Caco-2 (cell line): ENCODE data around the gene FAM170B. TPM values are rescaled to one million over a fixed set of nuclear protein-coding genes. Genes with fewer than 3 reads are reported as not detected.

ENCODE experiments used
- BruUV-seq: library from RNA; stranded (reverse); fragments of 400-500 nt; replicated peaks from 2 replicates; lab custom pipeline; 2021; lab: Mats Ljungman, UMichigan
- CTCF ChIA-PET: fragments of 300-600 bp; sonication (Branson Sonifier 250); formaldehyde crosslinking; loops from one replicate; lab custom pipeline; 2022; ENCODE audit warnings: antibody characterized with exemption; lab: Charles Lee
- POLR2A ChIA-PET: fragments of 300-600 bp; sonication (Branson Sonifier 250); formaldehyde crosslinking; loops from one replicate; lab custom pipeline; 2022; ENCODE audit warnings: antibody characterized with exemption; lab: Charles Lee
- DNase-seq, 2 experiments: peaks; one replicate each; pipeline versions ENCODE4 v3.0.0 to v3.0.0-alpha.2; 2020 to 2022
- H3K27me3 ChIP-seq: replicated peaks from 2 replicates; pipeline ENCODE4 v1.6.0; 2011; ENCODE audit warnings: low read length; ENCODE audit not compliant: control insufficient read depth, insufficient read depth
- H3K36me3 ChIP-seq: 2 replicates; pipeline ENCODE4 v1.5.1; 2011; ENCODE audit warnings: low read length; ENCODE audit not compliant: control insufficient read depth, insufficient read depth
- H3K4me1 ChIP-seq: fragments of 250-450 bp; sonication (Bioruptor Pico); 2 replicates; pipeline ENCODE4 v1.5.1; 2020; ENCODE audit warnings: mild to moderate bottlenecking
- H3K4me3 ChIP-seq: 2 replicates; pipeline ENCODE4 v1.5.1; 2011; ENCODE audit warnings: low read depth, mild to moderate bottlenecking, control low read depth, low read length
- H3K9me3 ChIP-seq: fragments of 250-450 bp; sonication (Bioruptor Pico); 2 replicates; pipeline ENCODE4 v1.5.1; 2020; ENCODE audit warnings: mild to moderate bottlenecking, moderate library complexity
- H3K27ac Mint-ChIP-seq: one replicate; pipeline ENCODE4 v1.8.0; 2022; ENCODE audit warnings: mixed read lengths; ENCODE audit not compliant: unreplicated experiment
- H3K27me3 Mint-ChIP-seq: one replicate; pipeline ENCODE4 v1.8.0; 2022; ENCODE audit warnings: mixed read lengths; ENCODE audit not compliant: insufficient read depth, unreplicated experiment
- H3K36me3 Mint-ChIP-seq: one replicate; pipeline ENCODE4 v1.8.0; 2022; ENCODE audit warnings: mild to moderate bottlenecking, mixed read lengths; ENCODE audit not compliant: insufficient read depth, unreplicated experiment
- H3K4me1 Mint-ChIP-seq: one replicate; pipeline ENCODE4 v1.8.0; 2022; ENCODE audit warnings: low read depth, mixed read lengths; ENCODE audit not compliant: unreplicated experiment
- H3K4me3 Mint-ChIP-seq: one replicate; pipeline ENCODE4 v1.8.0; 2022; ENCODE audit warnings: mild to moderate bottlenecking, moderate library complexity, mixed read lengths; ENCODE audit not compliant: unreplicated experiment
- H3K9me3 Mint-ChIP-seq: one replicate; pipeline ENCODE4 v1.8.0; 2022; ENCODE audit warnings: mixed read lengths; ENCODE audit not compliant: unreplicated experiment
- CTCF ChIP-seq, 2 experiments: fragments of 200-600 bp in 1 of 2; IDR thresholded peaks; 1 replicate in 1 of 2; 2 replicates in 1 of 2; pipeline versions ENCODE4 v1.5.1 to v1.8.0; 2011 to 2022; ENCODE audit warnings: antibody characterized with exemption in 1 of 2, control low read depth in 1 of 2, inconsistent platforms in 1 of 2, low read depth in 1 of 2, low read length in 1 of 2, mild to moderate bottlenecking in 1 of 2, moderate library complexity in 1 of 2; ENCODE audit not compliant: insufficient read depth in 1 of 2, severe bottlenecking in 1 of 2, unreplicated experiment in 1 of 2
- intact Hi-C: fragments of 100-400 bp; cut with micrococcal nuclease; formaldehyde crosslinking; loops from one replicate; pipeline ENCODE4 v1.10.0; 2022; ENCODE audit not compliant: unreplicated experiment
- total RNA-seq: library from RNA; stranded (reverse); gene quantifications from 2 replicates; pipeline ENCODE4 v1.2.3, GENCODE V29; 2022

The FAM170B gene
- total RNA-seq, 1 experiment from 2014 or later = not detected

- Mint-ChIP-seq H3K36me3 (no peaks in the 10 kb centered on the region), H3K4me1 (no peaks in the 10 kb centered on the region), H3K27me3 (peaks cover 41% of the 10 kb centered on the region), H3K4me3 (no peak overlapping the region), H3K27ac (no peak overlapping the region), H3K9me3 (no peaks in the 10 kb centered on the region)
- BruUV-seq = no TSS peak
- no peaks in the 10 kb centered on the region for H3K9me3 ChIP-seq
- no peaks in the 10 kb centered on the region for H3K36me3 ChIP-seq
- CTCF ChIA-PET = interaction anchor here (0.9 kb wide), 1 partner anchor 11 kb away, joined by 3 read pairs; no protein-coding TSS in a partner anchor
- no peak for DNase-seq
- no peak for TF ChIP-seq CTCF (IDR thresholded peaks at IDR 0.05; ENCODE audit: insufficient read depth in 1 of 2, low read depth in 1 of 2, low read length in 1 of 2, severe bottlenecking in 1 of 2, unreplicated experiment in 1 of 2)
- no peak overlapping the region for H3K4me3 ChIP-seq
- intact Hi-C loops = no loop called here
- no peaks in the 10 kb centered on the region; the same call in none of the 2 replicates for H3K27me3 ChIP-seq
- POLR2A ChIA-PET = no interaction called here
- no peaks in the 10 kb centered on the region for H3K4me1 ChIP-seq
Measured at GRCh38 chr10:49153971-49154370, 20.1 kb upstream of the FAM170B start.

- CTCF ChIA-PET = no interaction called here
- no peak for TF ChIP-seq CTCF (IDR thresholded peaks at IDR 0.05; ENCODE audit: insufficient read depth in 1 of 2, low read depth in 1 of 2, low read length in 1 of 2, severe bottlenecking in 1 of 2, unreplicated experiment in 1 of 2)
- Mint-ChIP-seq H3K27ac (no peak overlapping the region), H3K9me3 (no peaks in the 10 kb centered on the region), H3K36me3 (no peaks in the 10 kb centered on the region), H3K4me1 (no peaks in the 10 kb centered on the region), H3K4me3 (no peak overlapping the region), H3K27me3 (peaks cover 41% of the 10 kb centered on the region)
- no peak for DNase-seq
- Histone ChIP-seq H3K4me3 (no peak overlapping the region), H3K27me3 (no peaks in the 10 kb centered on the region; the same call in none of the 2 replicates), H3K36me3 (no peaks in the 10 kb centered on the region), H3K9me3 (0 out of 2 replicates have a peak, but pooled peaks cover 3% of the 10 kb centered on the region), H3K4me1 (no peaks in the 10 kb centered on the region)
- POLR2A ChIA-PET = no interaction called here
- intact Hi-C loops = no loop called here
- no TSS peak for BruUV-seq
Measured at GRCh38 chr10:49153115-49153514, 19.3 kb upstream of the FAM170B start.

- Histone ChIP-seq H3K4me1 (no peaks in the 10 kb centered on the region), H3K27me3 (no peaks in the 10 kb centered on the region; the same call in none of the 2 replicates), H3K36me3 (no peaks in the 10 kb centered on the region), H3K9me3 (0 out of 2 replicates have a peak, but pooled peaks cover 5% of the 10 kb centered on the region), H3K4me3 (no peak overlapping the region)
- TF ChIP-seq CTCF (IDR thresholded peaks at IDR 0.05; ENCODE audit: insufficient read depth in 1 of 2, low read depth in 1 of 2, low read length in 1 of 2, severe bottlenecking in 1 of 2, unreplicated experiment in 1 of 2) = no peak
- CTCF ChIA-PET = interaction anchor here (1.2 kb wide), 1 partner anchor 9 kb away, joined by 3 read pairs; no protein-coding TSS in a partner anchor
- H3K27me3 Mint-ChIP-seq = peaks cover 41% of the 10 kb centered on the region
- H3K9me3 Mint-ChIP-seq = no peaks in the 10 kb centered on the region
- DNase-seq = no peak
- intact Hi-C loops = no loop called here
- POLR2A ChIA-PET = no interaction called here
- no peaks in the 10 kb centered on the region for H3K4me1 Mint-ChIP-seq
- H3K4me3 Mint-ChIP-seq = no peak overlapping the region
- H3K27ac Mint-ChIP-seq = no peak overlapping the region
- no TSS peak for BruUV-seq
- H3K36me3 Mint-ChIP-seq = no peaks in the 10 kb centered on the region
Measured at GRCh38 chr10:49152663-49153062, 18.8 kb upstream of the FAM170B start.
